ENCODE results near the gene VAV1. TPM values are rescaled to one million over a fixed set of nuclear protein-coding genes. Genes with fewer than 3 reads are reported as not detected.

VAV1 gene, protein sequence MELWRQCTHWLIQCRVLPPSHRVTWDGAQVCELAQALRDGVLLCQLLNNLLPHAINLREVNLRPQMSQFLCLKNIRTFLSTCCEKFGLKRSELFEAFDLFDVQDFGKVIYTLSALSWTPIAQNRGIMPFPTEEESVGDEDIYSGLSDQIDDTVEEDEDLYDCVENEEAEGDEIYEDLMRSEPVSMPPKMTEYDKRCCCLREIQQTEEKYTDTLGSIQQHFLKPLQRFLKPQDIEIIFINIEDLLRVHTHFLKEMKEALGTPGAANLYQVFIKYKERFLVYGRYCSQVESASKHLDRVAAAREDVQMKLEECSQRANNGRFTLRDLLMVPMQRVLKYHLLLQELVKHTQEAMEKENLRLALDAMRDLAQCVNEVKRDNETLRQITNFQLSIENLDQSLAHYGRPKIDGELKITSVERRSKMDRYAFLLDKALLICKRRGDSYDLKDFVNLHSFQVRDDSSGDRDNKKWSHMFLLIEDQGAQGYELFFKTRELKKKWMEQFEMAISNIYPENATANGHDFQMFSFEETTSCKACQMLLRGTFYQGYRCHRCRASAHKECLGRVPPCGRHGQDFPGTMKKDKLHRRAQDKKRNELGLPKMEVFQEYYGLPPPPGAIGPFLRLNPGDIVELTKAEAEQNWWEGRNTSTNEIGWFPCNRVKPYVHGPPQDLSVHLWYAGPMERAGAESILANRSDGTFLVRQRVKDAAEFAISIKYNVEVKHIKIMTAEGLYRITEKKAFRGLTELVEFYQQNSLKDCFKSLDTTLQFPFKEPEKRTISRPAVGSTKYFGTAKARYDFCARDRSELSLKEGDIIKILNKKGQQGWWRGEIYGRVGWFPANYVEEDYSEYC
- total RNA-seq, result 108 and 114 TPM in 2 replicates

GRCh38 chr19:6772028-6772865, at the start of gene VAV1:
VAV1 (plus strand) TSS chr19:6772708; CDS start chr19:6772808, 100 bp downstream.
- intact Hi-C loops (cut with micrococcal nuclease), result loop anchor here (1.0 kb wide), 4 partner anchors 19 to 90 kb away; no protein-coding TSS in a partner anchor

DNA sequence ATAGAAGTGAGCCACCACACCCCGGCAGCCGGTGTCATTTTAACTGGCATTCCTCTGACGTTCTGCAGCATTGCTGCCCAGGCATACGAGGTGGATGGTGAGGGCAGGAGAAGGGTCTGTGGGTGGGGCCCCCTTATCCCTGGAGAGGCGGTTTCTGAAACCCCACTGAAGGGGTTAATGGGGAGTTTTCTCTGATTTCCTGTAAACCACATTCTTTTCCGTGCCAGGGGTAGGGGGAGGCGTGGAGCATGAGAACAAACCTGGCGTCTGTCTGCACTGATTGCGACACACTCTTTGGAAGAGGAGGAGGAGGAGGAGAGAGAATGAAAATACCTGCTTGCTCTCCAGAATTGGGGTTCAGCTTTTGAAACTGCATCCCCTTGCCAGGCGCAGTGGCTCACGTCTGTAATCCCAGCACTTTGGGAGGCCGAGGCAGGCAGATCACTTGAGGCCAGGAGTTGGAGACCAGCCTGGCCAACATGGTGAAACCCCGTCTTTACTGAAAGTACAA, 49.3 kb upstream of the VAV1 start:
- intact Hi-C loops (cut with micrococcal nuclease), result no loop called here

- intact Hi-C loops (cut with micrococcal nuclease), result no loop called here
Measured at GRCh38 chr19:6723738-6724137, 48.8 kb upstream of the VAV1 start.

- intact Hi-C loops (cut with micrococcal nuclease), result no loop called here
Measured at GRCh38 chr19:6724631-6725492, 47.6 kb upstream of the VAV1 start.

- intact Hi-C loops (cut with micrococcal nuclease), result no loop called here
Measured at GRCh38 chr19:6725513-6726231, 46.8 kb upstream of the VAV1 start.

- intact Hi-C loops (cut with micrococcal nuclease), result no loop called here
Measured at GRCh38 chr19:6728346-6728745, 44.2 kb upstream of the VAV1 start.

GRCh38 chr19:6729573-6730152, 42.8 kb upstream of the VAV1 start:
- intact Hi-C loops (cut with micrococcal nuclease), result no loop called here

DNA sequence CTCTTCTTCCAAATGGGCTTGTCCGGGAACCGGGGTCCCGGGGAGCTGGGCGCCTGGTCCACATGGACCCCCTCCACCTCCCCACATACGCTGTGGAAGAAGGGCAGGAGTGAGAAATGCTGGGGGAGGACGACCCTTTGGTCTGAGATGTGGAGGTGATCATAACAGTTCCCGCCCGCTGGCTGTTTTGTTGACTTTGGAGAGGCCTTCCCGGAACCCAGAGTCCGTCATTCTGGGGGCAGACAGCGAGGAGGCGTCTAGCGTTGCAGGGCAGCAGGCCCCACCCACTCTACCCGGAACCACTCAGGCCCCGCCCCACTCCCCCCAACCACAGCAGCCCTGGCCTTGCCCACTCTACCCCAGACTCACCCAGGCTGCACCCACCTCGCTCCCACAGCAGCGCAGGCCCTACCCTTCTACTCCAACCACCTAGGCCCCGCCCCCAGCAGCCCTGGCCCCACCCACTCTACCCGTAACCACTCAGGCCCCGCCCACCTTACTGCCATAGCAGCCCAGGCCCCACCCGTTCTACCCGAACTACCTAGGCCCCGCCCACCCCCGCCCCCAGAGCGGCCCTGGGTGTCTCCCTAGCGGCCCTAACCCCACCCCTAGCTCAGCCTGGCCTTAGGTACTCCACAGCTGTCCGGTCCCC, 42.2 kb upstream of the VAV1 start:
- intact Hi-C loops (cut with micrococcal nuclease), result no loop called here

GRCh38 chr19:6730941-6731670, 41.4 kb upstream of the VAV1 start:
- intact Hi-C loops (cut with micrococcal nuclease), result no loop called here

DNA sequence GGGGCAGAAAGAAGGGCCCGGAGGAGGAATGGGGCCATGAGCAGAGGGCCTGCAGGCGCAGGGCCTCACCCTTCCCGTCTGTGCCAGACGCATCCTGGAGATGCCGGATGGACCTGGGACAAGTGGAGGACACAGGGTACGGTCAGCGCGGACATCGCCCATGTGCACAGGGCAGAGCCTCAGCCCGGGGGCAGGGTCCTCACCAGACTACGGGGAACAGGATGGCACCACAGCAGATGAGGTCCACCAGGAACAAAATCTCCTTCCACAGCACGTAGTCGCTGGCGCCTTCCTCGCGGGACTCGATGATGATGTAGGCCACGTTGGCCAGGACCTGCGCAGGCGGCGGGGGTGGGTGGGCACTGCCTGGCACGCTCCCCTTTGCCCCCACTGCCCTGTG, 40.7 kb upstream of the VAV1 start:
- intact Hi-C loops (cut with micrococcal nuclease), result no loop called here

DNA sequence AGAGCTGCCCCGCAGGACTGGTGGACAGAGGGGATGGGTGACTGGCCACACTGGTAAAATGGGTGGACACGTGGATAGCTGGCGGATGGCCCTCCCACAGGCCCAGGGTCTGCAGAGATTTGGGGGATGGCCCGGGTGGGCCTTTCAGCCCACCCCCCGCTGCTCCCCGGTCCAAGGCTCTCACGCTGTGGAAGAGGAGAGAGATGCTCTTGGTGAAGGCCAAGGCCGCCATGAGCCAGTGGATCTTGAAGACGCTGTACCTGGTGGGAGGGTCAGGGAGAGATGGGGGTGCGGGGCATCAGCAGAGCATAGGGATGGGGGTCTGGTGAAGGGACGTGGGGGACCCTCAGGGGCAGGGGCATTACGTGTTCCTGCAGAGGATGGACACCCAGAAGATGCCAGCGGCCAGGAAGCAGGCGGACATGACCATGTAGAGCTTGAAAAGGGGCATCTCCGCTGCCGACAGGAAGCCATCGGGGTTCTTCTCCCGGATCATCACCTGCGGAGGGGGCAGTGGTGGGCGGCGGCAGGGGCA, 39.6 kb upstream of the VAV1 start:
- intact Hi-C loops (cut with micrococcal nuclease), result no loop called here

DNA sequence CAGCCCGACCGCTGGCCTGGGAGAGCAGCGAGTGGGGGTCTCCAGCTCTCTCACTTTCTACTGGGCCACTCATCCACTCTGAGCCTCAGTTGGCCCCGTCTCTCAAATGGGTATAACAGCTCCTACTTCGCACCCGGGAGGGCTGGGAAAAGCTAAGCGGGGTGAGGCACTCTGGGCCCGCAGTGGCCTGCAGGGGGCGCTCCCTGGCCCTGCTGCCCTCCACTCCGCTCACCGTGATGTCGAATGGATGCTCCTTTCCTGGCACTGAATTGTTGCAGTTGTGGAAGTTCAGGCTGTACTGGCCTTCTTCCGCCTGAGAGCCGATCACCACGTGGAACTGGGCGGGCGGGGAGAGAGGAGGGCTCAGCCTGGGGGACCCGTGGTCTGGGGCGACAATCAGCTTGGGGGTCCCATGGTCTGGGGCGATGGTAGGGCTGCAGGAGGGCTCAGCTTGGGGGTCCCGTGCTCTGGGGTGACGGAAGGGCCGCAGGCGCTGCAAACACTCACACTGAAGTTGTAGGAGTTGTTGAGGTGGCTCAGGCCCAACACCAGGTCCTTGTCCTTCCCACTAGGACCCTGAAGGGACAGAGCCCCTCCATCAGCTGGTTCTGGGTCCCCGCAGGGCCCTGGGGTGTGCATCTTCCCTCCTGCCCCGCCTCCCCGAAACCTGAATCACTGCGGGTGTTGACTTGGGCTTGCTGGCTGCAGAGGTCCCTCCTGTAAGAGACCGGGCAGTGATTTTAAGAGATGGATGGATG, 39.0 kb upstream of the VAV1 start:
- intact Hi-C loops (cut with micrococcal nuclease), result no loop called here

DNA sequence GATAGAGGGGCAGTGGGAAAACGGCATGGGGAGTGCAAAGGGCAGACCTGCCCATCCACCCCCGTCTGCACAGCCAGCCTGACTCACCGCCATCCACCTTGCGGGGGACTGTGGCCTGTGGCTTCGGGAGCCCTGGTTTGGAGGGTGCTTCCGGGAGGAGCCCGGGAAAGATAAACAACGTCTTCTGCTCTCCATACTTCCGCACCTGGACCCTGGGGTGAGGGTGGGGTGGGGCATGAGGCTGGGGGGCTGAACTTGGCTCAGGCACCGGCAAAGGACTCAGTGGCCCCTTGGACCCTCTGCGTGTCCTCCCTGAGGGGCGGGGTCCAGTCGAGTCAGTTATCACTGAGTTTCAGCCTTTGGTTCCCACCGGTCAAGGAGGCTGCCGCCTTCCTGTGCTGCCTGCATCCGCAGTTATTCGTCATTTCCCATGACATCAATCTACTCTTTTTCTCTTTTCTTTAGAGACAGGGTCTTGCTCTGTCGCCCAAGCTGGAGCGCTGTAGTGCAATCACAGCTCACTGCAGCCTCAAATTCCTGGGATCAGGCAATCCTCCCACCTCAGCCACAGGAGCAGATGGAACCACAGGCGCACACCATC, 38.3 kb upstream of the VAV1 start:
- intact Hi-C loops (cut with micrococcal nuclease), result no loop called here

DNA sequence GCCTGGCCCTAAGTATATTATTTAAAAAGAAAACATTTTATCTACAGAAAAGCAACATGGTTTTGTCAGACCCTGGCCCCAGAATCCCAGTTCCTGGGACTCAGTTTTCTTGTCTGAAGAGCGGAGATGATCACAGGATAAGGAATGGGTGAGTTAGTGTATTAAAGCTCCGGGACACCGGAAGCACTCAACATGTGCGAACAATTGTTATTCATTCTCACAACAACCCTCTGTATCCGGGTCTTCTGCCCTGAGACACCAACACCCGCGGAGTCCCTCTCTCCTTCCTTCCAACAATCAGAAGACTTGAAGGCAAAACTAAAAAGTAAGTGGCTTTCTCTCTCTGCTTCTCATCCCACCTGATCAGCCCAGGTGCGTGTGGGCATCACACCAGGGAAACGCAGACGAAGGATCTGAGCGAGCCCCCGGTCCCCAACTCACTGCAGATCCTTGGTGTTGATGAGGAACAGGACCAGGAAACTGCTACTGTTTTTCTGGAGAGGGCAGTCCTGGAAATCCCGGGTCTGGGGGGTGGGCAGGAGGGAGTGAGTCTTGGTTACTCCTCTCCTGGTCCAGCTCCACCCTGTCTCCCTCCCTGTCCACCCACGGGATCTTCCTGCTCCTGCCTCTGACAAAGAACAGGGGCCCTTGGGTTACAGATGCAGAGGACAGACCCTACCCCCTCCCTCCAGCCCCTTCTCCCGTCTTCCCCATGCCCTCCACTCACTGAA, 37.2 kb upstream of the VAV1 start:
- intact Hi-C loops (cut with micrococcal nuclease), result loop anchor here (5.0 kb wide), 2 partner anchors 67 to 203 kb away; partner anchors contain the start of gene TNFSF9

GRCh38 chr19:6736169-6736916, 36.2 kb upstream of the VAV1 start:
- intact Hi-C loops (cut with micrococcal nuclease), result loop anchor here (1.0 to 5.0 kb wide), 3 partner anchors 66 to 204 kb away; partner anchors contain the start of gene TNFSF9
